Thyroid gland (tissue), 4 donors: Measurements from ENCODE around the gene RCVRN.

Experiments
- POLR2A ChIP-seq, 2 donors: fragments of 450-650 bp; IDR thresholded peaks; one replicate each; pipeline ENCODE4 v1.6.1; 2017; ENCODE audit warnings: antibody characterized with exemption in 2 of 2, mild to moderate bottlenecking in 2 of 2, moderate library complexity in 1 of 2
- TF ChIP-seq, protein P1 (sequence below), 6 experiments: fragments of 200-600 bp in 3 of 6; fragments of 450-650 bp in 3 of 6; sonication (generic) in 3 of 6; IDR thresholded peaks; one replicate each; pipeline ENCODE4 v1.5.1; 2016 to 2019; ENCODE audit warnings: antibody characterized with exemption in 6 of 6, mild to moderate bottlenecking in 2 of 6, inconsistent platforms in 1 of 6, moderate library complexity in 1 of 6

DNA sequence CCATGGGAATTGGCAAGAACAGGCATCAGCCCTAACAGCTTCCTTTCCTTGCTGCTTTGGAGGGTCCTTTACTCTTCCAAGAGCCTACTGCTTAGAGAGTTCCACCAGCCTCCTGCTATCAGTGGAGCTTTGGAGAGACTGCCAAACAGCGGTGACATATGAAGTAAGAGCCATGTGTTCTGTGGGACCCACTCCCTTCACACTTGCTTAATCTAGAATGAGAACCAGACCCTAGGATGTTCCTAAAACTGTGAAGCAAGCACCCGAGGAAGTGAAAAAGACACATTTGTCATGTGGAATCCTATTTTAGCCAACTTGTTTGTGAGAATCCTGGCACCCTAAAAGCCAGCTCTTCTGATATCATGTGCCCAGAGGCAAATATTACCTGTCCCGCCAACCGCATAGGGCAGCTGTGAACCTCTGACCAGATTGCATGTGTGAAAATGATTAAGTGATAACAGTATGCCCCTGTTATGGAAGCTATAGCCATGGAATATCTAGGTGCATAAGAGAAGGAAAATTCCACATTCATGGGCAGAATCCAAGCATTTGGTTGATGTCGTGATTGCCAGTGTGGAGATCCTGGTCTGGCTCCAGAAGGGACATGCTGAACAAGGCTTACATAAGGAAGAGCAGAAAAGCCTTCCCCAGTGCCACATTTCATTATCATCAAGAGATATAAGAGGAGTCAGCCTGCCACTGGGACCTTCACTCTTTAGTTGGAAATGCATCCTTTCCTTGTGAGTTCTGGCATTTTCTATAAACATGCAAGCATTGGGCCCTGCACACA is 18.7 kb downstream of the RCVRN start:
- TF ChIP-seq, protein P1, sequence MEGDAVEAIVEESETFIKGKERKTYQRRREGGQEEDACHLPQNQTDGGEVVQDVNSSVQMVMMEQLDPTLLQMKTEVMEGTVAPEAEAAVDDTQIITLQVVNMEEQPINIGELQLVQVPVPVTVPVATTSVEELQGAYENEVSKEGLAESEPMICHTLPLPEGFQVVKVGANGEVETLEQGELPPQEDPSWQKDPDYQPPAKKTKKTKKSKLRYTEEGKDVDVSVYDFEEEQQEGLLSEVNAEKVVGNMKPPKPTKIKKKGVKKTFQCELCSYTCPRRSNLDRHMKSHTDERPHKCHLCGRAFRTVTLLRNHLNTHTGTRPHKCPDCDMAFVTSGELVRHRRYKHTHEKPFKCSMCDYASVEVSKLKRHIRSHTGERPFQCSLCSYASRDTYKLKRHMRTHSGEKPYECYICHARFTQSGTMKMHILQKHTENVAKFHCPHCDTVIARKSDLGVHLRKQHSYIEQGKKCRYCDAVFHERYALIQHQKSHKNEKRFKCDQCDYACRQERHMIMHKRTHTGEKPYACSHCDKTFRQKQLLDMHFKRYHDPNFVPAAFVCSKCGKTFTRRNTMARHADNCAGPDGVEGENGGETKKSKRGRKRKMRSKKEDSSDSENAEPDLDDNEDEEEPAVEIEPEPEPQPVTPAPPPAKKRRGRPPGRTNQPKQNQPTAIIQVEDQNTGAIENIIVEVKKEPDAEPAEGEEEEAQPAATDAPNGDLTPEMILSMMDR (IDR thresholded peaks at IDR 0.05) = no peak
- no peak for TF ChIP-seq POLR2A (IDR thresholded peaks at IDR 0.05)
